Left ventricle myocardium inferior (tissue), 1 donor: Measurements from ENCODE around the gene CHD6. TPM values are rescaled to one million over a fixed set of nuclear protein-coding genes. Genes with fewer than 3 reads are reported as not detected.

ENCODE experiments used
- DNase-seq: peaks from one replicate; pipeline ENCODE4 v3.0.0-alpha.2; 2020
- H3K27ac ChIP-seq: fragments of 200-600 bp; replicated peaks from 2 replicates; pipeline ENCODE4 v1.8.0; 2021
- H3K27me3 ChIP-seq: fragments of 200-600 bp; 2 replicates; pipeline ENCODE4 v1.8.0; 2021; ENCODE audit warnings: low read depth
- H3K36me3 ChIP-seq: fragments of 200-600 bp; 2 replicates; pipeline ENCODE4 v1.8.0; 2021
- H3K4me1 ChIP-seq: fragments of 200-600 bp; 2 replicates; pipeline ENCODE4 v1.8.0; 2021
- H3K4me3 ChIP-seq: fragments of 200-600 bp; 2 replicates; pipeline ENCODE4 v1.8.0; 2021; ENCODE audit warnings: mild to moderate bottlenecking, moderate library complexity
- H3K9me3 ChIP-seq: fragments of 200-600 bp; replicated peaks from 2 replicates; pipeline ENCODE4 v1.8.0; 2021
- intact Hi-C: fragments of 100-400 bp; cut with micrococcal nuclease; formaldehyde crosslinking; loops from one replicate; pipeline ENCODE4 v1.11.0; 2022
- total RNA-seq: library from RNA; stranded (reverse); fragmentation: NEBNext Ultra II Directional; extraction: Animal tissue kit (Norgen Biotek cat#: 25700); gene quantifications from one replicate; pipeline ENCODE4 v1.2.1, GENCODE V29; 2021
- TF ChIP-seq, protein P1 (sequence below): fragments of 200-600 bp; IDR thresholded peaks from 2 replicates; pipeline ENCODE4 v1.8.0; 2021; ENCODE audit warnings: antibody characterized with exemption, mild to moderate bottlenecking, borderline replicate concordance
- donor health status: DM: no; HTN: yes; CAD: no; lungs with severe emphysema.

Gene CHD6
- total RNA-seq, 1 donor from 2014 or later, result 38.9 TPM

DNA sequence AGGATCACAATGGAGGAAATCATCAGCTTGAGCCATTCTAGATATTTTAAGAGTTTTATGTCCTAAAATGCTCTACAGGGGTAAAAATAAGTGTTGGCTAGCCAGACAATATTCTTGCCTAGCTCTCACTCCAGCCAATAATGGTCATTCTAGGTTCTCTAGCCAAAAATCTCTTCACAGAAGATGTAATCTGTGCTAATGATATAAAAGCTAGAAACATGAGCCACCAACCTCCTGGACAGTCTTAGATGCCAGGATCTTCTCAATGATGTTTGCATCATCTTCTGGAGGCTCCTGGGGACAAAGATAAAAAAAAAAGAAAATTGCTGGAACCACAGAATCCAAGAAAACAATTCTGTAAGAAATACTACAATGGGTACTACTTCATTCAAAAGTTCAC lies 119.1 kb downstream of the CHD6 start:
- Histone ChIP-seq H3K36me3 (peaks cover 27% of the 10 kb centered on the region), H3K9me3 (no peaks in the 10 kb centered on the region), H3K4me3 (no peak overlapping the region), H3K27me3 (no peaks in the 10 kb centered on the region), H3K27ac (no peak overlapping the region), H3K4me1 (peaks cover 19% of the 10 kb centered on the region)
- no peak for DNase-seq
- TF ChIP-seq, protein P1, sequence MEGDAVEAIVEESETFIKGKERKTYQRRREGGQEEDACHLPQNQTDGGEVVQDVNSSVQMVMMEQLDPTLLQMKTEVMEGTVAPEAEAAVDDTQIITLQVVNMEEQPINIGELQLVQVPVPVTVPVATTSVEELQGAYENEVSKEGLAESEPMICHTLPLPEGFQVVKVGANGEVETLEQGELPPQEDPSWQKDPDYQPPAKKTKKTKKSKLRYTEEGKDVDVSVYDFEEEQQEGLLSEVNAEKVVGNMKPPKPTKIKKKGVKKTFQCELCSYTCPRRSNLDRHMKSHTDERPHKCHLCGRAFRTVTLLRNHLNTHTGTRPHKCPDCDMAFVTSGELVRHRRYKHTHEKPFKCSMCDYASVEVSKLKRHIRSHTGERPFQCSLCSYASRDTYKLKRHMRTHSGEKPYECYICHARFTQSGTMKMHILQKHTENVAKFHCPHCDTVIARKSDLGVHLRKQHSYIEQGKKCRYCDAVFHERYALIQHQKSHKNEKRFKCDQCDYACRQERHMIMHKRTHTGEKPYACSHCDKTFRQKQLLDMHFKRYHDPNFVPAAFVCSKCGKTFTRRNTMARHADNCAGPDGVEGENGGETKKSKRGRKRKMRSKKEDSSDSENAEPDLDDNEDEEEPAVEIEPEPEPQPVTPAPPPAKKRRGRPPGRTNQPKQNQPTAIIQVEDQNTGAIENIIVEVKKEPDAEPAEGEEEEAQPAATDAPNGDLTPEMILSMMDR, result no peak
- intact Hi-C loops, result no loop called here

DNA sequence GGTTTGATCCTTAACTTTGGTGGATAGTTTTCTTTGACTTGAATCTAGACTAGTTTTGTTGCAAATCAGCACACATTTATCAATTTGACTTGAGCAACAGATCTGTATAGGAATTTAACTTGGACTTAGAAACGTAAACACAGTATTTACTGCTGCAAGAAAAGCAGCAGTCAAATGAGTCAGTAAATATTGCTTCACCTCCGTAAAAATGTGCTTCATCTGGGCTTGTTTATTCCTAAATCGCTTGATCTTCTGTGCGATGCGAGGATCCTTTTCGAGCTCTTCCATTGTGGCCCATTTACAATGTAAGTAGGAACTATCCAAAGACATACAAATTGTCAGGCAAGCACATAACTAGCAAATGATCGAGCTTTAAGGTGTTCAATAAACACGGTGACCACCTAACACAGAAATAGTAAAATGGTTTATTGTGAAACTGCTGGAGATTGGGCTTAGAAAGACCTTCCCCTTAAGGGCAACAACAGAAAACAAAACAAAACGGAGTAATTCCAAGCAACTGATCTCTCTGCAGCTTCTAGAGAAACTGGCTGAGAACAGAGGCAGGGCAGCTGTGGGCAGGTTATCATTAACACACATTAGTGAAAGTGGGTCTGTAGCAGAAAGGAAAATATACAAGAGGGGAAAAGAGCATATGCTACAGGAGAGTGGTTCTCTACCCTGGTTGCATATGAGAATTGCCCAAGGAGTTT lies 120.8 kb downstream of the CHD6 start:
- TF ChIP-seq, protein P1, result no peak
- H3K27ac ChIP-seq, result no peak overlapping the region
- no peak for DNase-seq
- intact Hi-C loops, result no loop called here
- peaks cover 41% of the 10 kb centered on the region for H3K36me3 ChIP-seq
- no peaks in the 10 kb centered on the region for H3K9me3 ChIP-seq
- H3K27me3 ChIP-seq, result no peaks in the 10 kb centered on the region
- peaks cover 19% of the 10 kb centered on the region for H3K4me1 ChIP-seq
- no peak overlapping the region for H3K4me3 ChIP-seq

DNA sequence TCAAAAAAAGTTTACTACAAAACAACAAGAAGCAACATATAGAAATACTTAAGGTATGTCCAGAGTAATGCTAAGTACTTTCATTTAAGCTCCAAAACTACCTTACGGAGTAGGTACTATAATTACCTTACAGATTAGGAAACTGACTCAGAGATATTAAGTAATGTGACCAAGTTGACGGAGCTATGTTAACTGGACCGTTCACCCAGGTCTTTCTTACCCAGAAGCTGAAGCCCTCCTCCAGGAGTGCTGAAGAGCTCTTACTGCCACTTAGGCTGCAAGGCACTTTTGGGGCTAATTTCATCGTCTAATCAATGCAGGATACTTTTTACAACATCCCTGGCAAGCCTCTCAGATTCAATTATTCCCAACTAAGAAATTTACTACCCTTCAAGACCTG lies 123.7 kb downstream of the CHD6 start:
- DNase-seq, result no peak
- intact Hi-C loops, result no loop called here
- H3K9me3 ChIP-seq, result no peaks in the 10 kb centered on the region

DNA sequence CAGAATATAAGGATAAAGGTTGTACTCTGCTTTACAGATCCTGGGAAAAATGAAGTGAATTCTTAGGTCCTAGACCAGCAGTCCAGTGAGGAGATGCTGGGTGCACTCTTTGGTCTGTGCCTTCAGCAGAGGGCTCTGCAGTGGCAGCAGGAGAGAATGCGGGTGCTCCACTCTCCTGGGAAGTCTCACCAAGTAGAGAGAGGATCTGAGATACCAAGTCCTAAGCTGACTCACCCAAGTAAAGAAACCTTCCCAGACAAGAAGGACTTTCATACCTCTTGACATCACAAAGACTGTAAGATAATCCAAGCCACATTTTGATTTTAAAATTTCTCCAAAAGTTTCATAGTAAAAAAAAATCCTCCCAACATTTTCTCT lies 134.6 kb downstream of the CHD6 start:
- Histone ChIP-seq H3K4me3 (no peak overlapping the region), H3K4me1 (no peaks in the 10 kb centered on the region), H3K9me3 (peaks cover 8% of the 10 kb centered on the region), H3K27me3 (no peaks in the 10 kb centered on the region), H3K27ac (no peak overlapping the region), H3K36me3 (peaks cover 89% of the 10 kb centered on the region)
- intact Hi-C loops, result no loop called here
- no peak for DNase-seq
- TF ChIP-seq, protein P1, result no peak

More for the DNA sequence above, 123.7 kb downstream of the CHD6 start:
- Histone ChIP-seq H3K36me3 (peaks cover 70% of the 10 kb centered on the region), H3K4me3 (no peak overlapping the region), H3K4me1 (peaks cover 1% of the 10 kb centered on the region), H3K27me3 (no peaks in the 10 kb centered on the region), H3K27ac (no peak overlapping the region)
- TF ChIP-seq, protein P1, result no peak

DNA sequence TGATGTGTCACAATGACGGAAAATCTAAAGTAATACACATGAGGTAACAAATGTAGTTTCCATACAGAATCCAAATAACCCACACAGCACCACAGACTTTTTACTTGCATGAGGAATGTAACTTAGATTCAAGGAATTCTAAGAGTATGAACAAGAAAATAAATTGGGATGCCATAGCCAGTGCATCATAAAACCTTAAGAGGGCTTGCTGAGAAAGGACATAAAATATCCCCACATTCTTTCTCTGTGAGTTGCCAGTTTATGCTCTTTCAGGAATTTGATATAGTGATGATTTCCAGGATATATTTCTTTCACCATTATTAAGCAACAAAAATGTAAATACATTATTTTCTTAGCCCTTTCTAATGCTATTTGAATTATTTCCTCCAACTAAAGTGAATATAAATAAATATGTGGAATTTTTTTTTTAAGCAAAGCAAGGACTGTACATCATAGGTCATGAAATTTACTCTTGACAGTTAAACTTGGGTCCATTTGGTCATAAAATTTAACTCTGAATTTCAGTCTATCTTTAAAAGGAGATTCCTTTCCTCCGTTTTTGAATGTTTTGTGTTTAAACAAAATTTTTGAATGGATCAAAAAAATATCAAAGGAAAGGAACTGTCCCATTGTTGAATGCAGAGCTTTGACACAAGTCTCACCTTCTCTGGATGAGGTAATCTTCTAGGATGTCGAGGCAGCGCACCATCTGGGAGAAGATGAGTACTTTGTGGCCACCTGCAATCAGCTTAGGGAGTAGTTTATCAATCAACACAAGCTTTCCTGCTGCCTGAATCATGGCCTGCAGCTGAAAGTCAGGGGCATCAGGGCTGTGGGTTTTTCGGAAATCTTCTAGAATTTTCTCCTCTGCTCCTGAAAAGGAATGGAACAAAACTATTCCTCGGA lies 135.3 kb downstream of the CHD6 start:
- no peak overlapping the region for H3K4me3 ChIP-seq
- intact Hi-C loops, result no loop called here
- H3K36me3 ChIP-seq, result peaks cover 89% of the 10 kb centered on the region
- H3K27ac ChIP-seq, result no peak overlapping the region
- TF ChIP-seq, protein P1, result no peak
- H3K27me3 ChIP-seq, result no peaks in the 10 kb centered on the region
- no peaks in the 10 kb centered on the region for H3K4me1 ChIP-seq
- H3K9me3 ChIP-seq, result peaks cover 8% of the 10 kb centered on the region
- no peak for DNase-seq
